H1 (cell line): ENCODE results near the gene ITPKB.

ENCODE experiments used
- BRCA1 ChIP-seq: IDR thresholded peaks from 2 replicates; pipeline ENCODE4 v1.6.1; 2012; ENCODE audit warnings: low read depth, low read length, improper control_type of control experiment
- GABPA ChIP-seq: IDR thresholded peaks from 2 replicates; pipeline ENCODE4 v1.6.1; 2011; ENCODE audit warnings: mild to moderate bottlenecking, low read length, moderate library complexity, borderline replicate concordance; ENCODE audit not compliant: insufficient read depth
- NRF1 ChIP-seq: IDR thresholded peaks from 2 replicates; pipeline ENCODE4 v1.6.1; 2011; ENCODE audit warnings: mild to moderate bottlenecking, low read depth, low read length, improper control_type of control experiment
- PHF8 ChIP-seq: fragments of 200-600 bp; sonication (generic); conservative IDR thresholded peaks from 2 replicates; pipeline ENCODE4 v1.7.1; 2012; ENCODE audit warnings: low read depth, mild to moderate bottlenecking, inconsistent platforms, low read length, moderate library complexity
- POLR2A ChIP-seq, 2 experiments: IDR thresholded peaks; 1 replicate in 1 of 2; 2 replicates in 1 of 2; pipeline ENCODE4 v1.6.1; 2011; ENCODE audit warnings: low read depth in 2 of 2, low read length in 2 of 2, mild to moderate bottlenecking in 2 of 2; ENCODE audit errors: control extremely low read depth in 1 of 2
- POLR2AphosphoS5 ChIP-seq: IDR thresholded peaks from 2 replicates; pipeline ENCODE4 v1.6.1; 2011; ENCODE audit warnings: low read depth, low read length
- RNF2 ChIP-seq: fragments of 200-900, 300-1000 bp; sonication (generic); IDR thresholded peaks from 2 replicates; pipeline ENCODE4 v1.7.1; 2016; ENCODE audit warnings: borderline replicate concordance, low read depth, mild to moderate bottlenecking, antibody characterized with exemption, low read length; ENCODE audit not compliant: poor library complexity, severe bottlenecking; ENCODE audit errors: missing control alignments
- RXRA ChIP-seq: IDR thresholded peaks from 2 replicates; pipeline ENCODE4 v1.6.1; 2011; ENCODE audit warnings: low read depth, mild to moderate bottlenecking, low read length, moderate library complexity; ENCODE audit not compliant: insufficient read depth
- SUZ12 ChIP-seq: fragments of 200-600 bp; sonication (generic); IDR thresholded peaks from 2 replicates; pipeline ENCODE4 v1.6.1; 2012; ENCODE audit warnings: mild to moderate bottlenecking, inconsistent platforms, low read length, moderate library complexity, mixed read lengths
- ZNF274 ChIP-seq: IDR thresholded peaks from 2 replicates; pipeline ENCODE4 v1.7.0; 2012; ENCODE audit warnings: low read length, borderline replicate concordance; ENCODE audit errors: extremely low read depth
- TF ChIP-seq, protein P1 (sequence below), 3 experiments: IDR thresholded peaks; 1 replicate in 2 of 3; 2 replicates in 1 of 3; pipeline versions ENCODE4 v1.5.1 to v1.6.1; 2011; ENCODE audit warnings: low read length in 3 of 3, mild to moderate bottlenecking in 3 of 3, inconsistent platforms in 2 of 3, low read depth in 1 of 3, moderate library complexity in 1 of 3; ENCODE audit not compliant: insufficient read depth in 1 of 3; ENCODE audit errors: control extremely low read depth in 1 of 3
- TF ChIP-seq, protein P2 (sequence below): IDR thresholded peaks from 2 replicates; pipeline ENCODE4 v1.6.1; 2012; ENCODE audit warnings: inconsistent platforms
- TF ChIP-seq, protein P3 (sequence below): IDR thresholded peaks from 2 replicates; pipeline ENCODE4 v1.6.1; 2011; ENCODE audit warnings: low read depth, mild to moderate bottlenecking, low read length; ENCODE audit not compliant: insufficient read depth

DNA sequence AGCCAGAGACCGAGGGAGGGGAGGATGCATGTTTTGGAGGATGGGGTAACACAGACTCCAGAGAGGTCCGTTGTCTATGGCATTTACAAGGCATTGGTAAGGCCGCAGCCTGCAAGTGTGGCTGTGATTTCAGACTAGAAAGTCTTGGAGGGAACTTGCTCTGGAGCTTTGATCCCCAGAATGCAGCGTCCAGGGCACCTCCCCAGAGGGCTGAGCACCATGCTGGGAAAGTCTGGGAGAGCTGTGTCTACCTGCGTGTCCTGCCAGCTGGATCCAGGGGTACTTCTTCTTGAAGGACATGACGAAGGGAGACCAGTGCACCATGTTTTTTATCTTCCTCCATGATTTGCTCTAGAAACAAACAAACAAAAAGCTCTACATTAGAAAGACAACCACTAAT, 90.7 kb downstream of the ITPKB start:
- TF ChIP-seq POLR2A (IDR thresholded peaks at IDR 0.05; ENCODE audit: control extremely low read depth in 1 of 2, low read depth in 2 of 2, low read length in 2 of 2) = no peak
- TF ChIP-seq PHF8 = no peak
- TF ChIP-seq, protein P1, sequence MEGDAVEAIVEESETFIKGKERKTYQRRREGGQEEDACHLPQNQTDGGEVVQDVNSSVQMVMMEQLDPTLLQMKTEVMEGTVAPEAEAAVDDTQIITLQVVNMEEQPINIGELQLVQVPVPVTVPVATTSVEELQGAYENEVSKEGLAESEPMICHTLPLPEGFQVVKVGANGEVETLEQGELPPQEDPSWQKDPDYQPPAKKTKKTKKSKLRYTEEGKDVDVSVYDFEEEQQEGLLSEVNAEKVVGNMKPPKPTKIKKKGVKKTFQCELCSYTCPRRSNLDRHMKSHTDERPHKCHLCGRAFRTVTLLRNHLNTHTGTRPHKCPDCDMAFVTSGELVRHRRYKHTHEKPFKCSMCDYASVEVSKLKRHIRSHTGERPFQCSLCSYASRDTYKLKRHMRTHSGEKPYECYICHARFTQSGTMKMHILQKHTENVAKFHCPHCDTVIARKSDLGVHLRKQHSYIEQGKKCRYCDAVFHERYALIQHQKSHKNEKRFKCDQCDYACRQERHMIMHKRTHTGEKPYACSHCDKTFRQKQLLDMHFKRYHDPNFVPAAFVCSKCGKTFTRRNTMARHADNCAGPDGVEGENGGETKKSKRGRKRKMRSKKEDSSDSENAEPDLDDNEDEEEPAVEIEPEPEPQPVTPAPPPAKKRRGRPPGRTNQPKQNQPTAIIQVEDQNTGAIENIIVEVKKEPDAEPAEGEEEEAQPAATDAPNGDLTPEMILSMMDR (IDR thresholded peaks at IDR 0.05; ENCODE audit: control extremely low read depth in 1 of 3, insufficient read depth in 1 of 3, low read depth in 1 of 3, low read length in 3 of 3) = no peak
- TF ChIP-seq BRCA1 = no peak
- TF ChIP-seq RXRA = no peak
- TF ChIP-seq, protein P2, sequence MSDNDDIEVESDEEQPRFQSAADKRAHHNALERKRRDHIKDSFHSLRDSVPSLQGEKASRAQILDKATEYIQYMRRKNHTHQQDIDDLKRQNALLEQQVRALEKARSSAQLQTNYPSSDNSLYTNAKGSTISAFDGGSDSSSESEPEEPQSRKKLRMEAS = no peak
- TF ChIP-seq, protein P3, sequence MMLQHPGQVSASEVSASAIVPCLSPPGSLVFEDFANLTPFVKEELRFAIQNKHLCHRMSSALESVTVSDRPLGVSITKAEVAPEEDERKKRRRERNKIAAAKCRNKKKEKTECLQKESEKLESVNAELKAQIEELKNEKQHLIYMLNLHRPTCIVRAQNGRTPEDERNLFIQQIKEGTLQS = no peak
- TF ChIP-seq GABPA = no peak
- no peak for TF ChIP-seq SUZ12
- TF ChIP-seq ZNF274 = no peak
- no peak for TF ChIP-seq NRF1
- TF ChIP-seq RNF2 = no peak
- no peak for TF ChIP-seq POLR2AphosphoS5
